Tibial nerve (tissue), 3 donors: ENCODE measurements around the gene VMAC.

ENCODE experiments used
- CTCF ChIP-seq, 5 experiments: fragments of 200-600 bp in 3 of 5; fragments of 450-650 bp in 2 of 5; sonication (generic) in 3 of 5; IDR thresholded peaks; one replicate each; pipeline ENCODE4 v1.5.1; 2016 to 2019; ENCODE audit warnings: antibody characterized with exemption in 5 of 5, mild to moderate bottlenecking in 3 of 5, moderate library complexity in 2 of 5
- POLR2A ChIP-seq, 2 donors: fragments of 450-650 bp; IDR thresholded peaks; one replicate each; pipeline ENCODE4 v1.6.1; 2017; ENCODE audit warnings: antibody characterized with exemption in 2 of 2, mild to moderate bottlenecking in 2 of 2, moderate library complexity in 2 of 2

DNA sequence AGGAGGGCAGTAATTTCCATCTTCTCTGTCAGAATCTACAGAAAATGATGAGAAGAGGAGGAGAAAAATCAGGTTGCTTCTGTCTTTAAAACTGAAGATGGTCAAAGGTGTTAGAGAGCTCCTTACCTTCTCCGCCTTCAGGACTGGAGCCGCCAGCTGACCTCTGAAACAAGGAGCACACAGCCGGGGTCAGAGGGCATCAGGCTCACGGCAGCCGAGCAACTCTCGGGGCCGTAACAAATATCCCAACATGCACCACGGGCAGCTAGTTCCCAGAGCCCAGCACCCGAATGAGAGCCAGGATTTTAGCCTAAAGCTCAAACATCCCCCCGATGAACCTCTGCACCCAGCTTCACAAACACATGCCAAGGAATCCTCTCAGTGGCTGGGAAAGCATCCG, 37.0 kb downstream of the VMAC start:
- no peak for TF ChIP-seq CTCF (IDR thresholded peaks at IDR 0.05)
- TF ChIP-seq POLR2A (IDR thresholded peaks at IDR 0.05), result no peak
